Measurements from ENCODE around the gene LRRC23.

DNA sequence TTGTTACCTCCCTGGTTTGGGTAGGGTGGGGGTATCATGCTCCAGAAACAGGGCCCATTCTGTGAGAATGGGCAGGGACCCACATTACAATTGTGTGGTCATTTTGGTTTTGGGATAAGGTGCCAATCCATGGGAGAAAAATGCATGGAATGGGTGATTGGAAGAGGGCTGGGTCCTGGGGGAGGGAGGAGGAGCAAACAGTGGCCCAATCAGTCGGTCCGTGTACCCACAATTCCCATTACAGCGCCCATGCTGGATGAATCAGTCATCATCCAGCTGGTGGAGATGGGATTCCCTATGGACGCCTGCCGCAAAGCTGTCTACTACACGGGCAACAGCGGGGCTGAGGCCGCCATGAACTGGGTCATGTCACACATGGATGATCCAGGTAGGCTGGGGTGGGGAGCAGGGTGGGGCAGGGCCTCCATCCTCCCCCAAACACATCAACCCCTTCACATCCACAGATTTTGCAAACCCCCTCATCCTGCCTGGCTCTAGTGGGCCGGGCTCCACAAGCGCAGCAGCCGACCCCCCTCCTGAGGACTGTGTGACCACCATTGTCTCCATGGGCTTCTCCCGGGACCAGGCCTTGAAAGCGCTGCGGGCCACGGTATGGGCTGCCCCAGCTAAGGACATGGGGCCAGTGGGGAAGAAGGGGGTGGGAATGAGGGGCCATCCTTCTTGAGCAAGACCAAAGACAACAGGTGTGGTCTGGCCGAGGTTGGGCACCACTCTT is 40.9 kb upstream of the LRRC23 start:
- TF ChIP-seq, protein P1, sequence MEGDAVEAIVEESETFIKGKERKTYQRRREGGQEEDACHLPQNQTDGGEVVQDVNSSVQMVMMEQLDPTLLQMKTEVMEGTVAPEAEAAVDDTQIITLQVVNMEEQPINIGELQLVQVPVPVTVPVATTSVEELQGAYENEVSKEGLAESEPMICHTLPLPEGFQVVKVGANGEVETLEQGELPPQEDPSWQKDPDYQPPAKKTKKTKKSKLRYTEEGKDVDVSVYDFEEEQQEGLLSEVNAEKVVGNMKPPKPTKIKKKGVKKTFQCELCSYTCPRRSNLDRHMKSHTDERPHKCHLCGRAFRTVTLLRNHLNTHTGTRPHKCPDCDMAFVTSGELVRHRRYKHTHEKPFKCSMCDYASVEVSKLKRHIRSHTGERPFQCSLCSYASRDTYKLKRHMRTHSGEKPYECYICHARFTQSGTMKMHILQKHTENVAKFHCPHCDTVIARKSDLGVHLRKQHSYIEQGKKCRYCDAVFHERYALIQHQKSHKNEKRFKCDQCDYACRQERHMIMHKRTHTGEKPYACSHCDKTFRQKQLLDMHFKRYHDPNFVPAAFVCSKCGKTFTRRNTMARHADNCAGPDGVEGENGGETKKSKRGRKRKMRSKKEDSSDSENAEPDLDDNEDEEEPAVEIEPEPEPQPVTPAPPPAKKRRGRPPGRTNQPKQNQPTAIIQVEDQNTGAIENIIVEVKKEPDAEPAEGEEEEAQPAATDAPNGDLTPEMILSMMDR (IDR thresholded peaks at IDR 0.05; ENCODE audit: insufficient read depth, low read length), result no peak
- TF ChIP-seq GABPA (IDR thresholded peaks at IDR 0.05; ENCODE audit: low read depth) (no peak), POLR2AphosphoS5 (IDR thresholded peaks at IDR 0.05; ENCODE audit: low read depth) (no peak), SPI1 (IDR thresholded peaks at IDR 0.05; ENCODE audit: borderline replicate concordance, low read depth) (no peak)
- TF ChIP-seq, protein P2, sequence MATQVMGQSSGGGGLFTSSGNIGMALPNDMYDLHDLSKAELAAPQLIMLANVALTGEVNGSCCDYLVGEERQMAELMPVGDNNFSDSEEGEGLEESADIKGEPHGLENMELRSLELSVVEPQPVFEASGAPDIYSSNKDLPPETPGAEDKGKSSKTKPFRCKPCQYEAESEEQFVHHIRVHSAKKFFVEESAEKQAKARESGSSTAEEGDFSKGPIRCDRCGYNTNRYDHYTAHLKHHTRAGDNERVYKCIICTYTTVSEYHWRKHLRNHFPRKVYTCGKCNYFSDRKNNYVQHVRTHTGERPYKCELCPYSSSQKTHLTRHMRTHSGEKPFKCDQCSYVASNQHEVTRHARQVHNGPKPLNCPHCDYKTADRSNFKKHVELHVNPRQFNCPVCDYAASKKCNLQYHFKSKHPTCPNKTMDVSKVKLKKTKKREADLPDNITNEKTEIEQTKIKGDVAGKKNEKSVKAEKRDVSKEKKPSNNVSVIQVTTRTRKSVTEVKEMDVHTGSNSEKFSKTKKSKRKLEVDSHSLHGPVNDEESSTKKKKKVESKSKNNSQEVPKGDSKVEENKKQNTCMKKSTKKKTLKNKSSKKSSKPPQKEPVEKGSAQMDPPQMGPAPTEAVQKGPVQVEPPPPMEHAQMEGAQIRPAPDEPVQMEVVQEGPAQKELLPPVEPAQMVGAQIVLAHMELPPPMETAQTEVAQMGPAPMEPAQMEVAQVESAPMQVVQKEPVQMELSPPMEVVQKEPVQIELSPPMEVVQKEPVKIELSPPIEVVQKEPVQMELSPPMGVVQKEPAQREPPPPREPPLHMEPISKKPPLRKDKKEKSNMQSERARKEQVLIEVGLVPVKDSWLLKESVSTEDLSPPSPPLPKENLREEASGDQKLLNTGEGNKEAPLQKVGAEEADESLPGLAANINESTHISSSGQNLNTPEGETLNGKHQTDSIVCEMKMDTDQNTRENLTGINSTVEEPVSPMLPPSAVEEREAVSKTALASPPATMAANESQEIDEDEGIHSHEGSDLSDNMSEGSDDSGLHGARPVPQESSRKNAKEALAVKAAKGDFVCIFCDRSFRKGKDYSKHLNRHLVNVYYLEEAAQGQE (IDR thresholded peaks at IDR 0.05; ENCODE audit: insufficient replicate concordance, low read depth), result no peak
